T-cell (primary cell): ENCODE measurements around the gene SCG5. TPM values are rescaled to one million over a fixed set of nuclear protein-coding genes. Genes with fewer than 3 reads are reported as not detected.

Experiments
- ATAC-seq, 4 experiments: fragments of 200-7000 bp in 3 of 4; fragments of 150-1000 bp in 1 of 4; cut with Tn5 transposase; replicated peaks in 1 of 4; 1 replicate in 3 of 4; 2 replicates in 1 of 4; pipeline ENCODE4 v1.10.0; 2021; ENCODE audit warnings: moderate library complexity in 3 of 4, mild to moderate bottlenecking in 2 of 4, moderate number of reproducible peaks in 1 of 4
- CTCF ChIA-PET, 2 donors: fragments of 300-600 bp; sonication (Branson Sonifier 250); formaldehyde crosslinking; loops; one replicate each; lab custom pipeline; 2022; ENCODE audit warnings: antibody characterized with exemption in 2 of 2; lab: Charles Lee
- POLR2A ChIA-PET, 2 donors: fragments of 300-600 bp; sonication (Branson Sonifier 250); formaldehyde crosslinking; loops; one replicate each; lab custom pipeline; 2022; ENCODE audit warnings: antibody characterized with exemption in 2 of 2; lab: Charles Lee
- DNase-seq, 35 experiments: peaks; one replicate each; pipeline versions ENCODE4 v3.0.0 to v3.0.0-alpha.2; 2013 to 2023
- H3K27ac ChIP-seq: one replicate; pipeline ENCODE4 v1.5.1; 2013; ENCODE audit warnings: low read length
- H3K27me3 ChIP-seq, 2 experiments: replicated peaks in 1 of 2; 1 replicate in 1 of 2; 2 replicates in 1 of 2; pipeline versions ENCODE4 v1.6.1 to v1.7.0; 2013; ENCODE audit warnings: low read length in 1 of 2, mixed read lengths in 1 of 2; ENCODE audit not compliant: control insufficient read depth in 2 of 2, insufficient read depth in 2 of 2; ENCODE audit errors: extremely low read depth in 1 of 2
- H3K36me3 ChIP-seq, 2 donors: 1 replicate in 1 of 2; 2 replicates in 1 of 2; pipeline versions ENCODE4 v1.6.1 to v1.7.0; 2013; ENCODE audit warnings: low read length in 1 of 2; ENCODE audit not compliant: control insufficient read depth in 2 of 2, insufficient read depth in 1 of 2; ENCODE audit errors: extremely low read depth in 1 of 2
- H3K4me1 ChIP-seq, 2 experiments: 1 replicate in 1 of 2; 2 replicates in 1 of 2; pipeline versions ENCODE4 v1.6.1 to v1.7.0; 2013; ENCODE audit warnings: low read length in 2 of 2, mixed read lengths in 1 of 2; ENCODE audit not compliant: insufficient read depth in 2 of 2, control insufficient read depth in 1 of 2; ENCODE audit errors: extremely low read depth in 1 of 2
- H3K4me3 ChIP-seq, 2 donors: 1 replicate in 1 of 2; 2 replicates in 1 of 2; pipeline versions ENCODE4 v1.5.1 to v1.7.0; 2013; ENCODE audit warnings: mild to moderate bottlenecking in 2 of 2, low read length in 1 of 2, moderate library complexity in 1 of 2; ENCODE audit not compliant: control insufficient read depth in 1 of 2; ENCODE audit errors: extremely low read depth in 1 of 2
- H3K9me3 ChIP-seq: 2 replicates; pipeline ENCODE4 v1.7.0; 2013
- H3K27ac Mint-ChIP-seq, 2 donors: one replicate each; pipeline ENCODE4 v1.8.0; 2020 to 2021; ENCODE audit warnings: mild to moderate bottlenecking in 2 of 2, mixed read lengths in 2 of 2
- H3K27me3 Mint-ChIP-seq, 2 donors: one replicate each; pipeline ENCODE4 v1.8.0; 2021 to 2022; ENCODE audit warnings: mixed read lengths in 2 of 2
- H3K36me3 Mint-ChIP-seq: one replicate; pipeline ENCODE4 v1.8.0; 2021; ENCODE audit warnings: mixed read lengths
- H3K4me1 Mint-ChIP-seq, 3 donors: one replicate each; pipeline ENCODE4 v1.8.0; 2020 to 2022; ENCODE audit warnings: mixed read lengths in 3 of 3, mild to moderate bottlenecking in 1 of 3
- H3K4me3 Mint-ChIP-seq, 3 donors: one replicate each; pipeline ENCODE4 v1.8.0; 2020 to 2022; ENCODE audit warnings: mild to moderate bottlenecking in 3 of 3, mixed read lengths in 3 of 3, moderate library complexity in 3 of 3
- H3K9me3 Mint-ChIP-seq, 3 donors: one replicate each; pipeline ENCODE4 v1.8.0; 2020 to 2022; ENCODE audit warnings: mixed read lengths in 3 of 3
- WGBS: methylation state at CpG from one replicate; pipeline ENCODE4 v1.1.5; 2013; ENCODE audit warnings: missing lambda C conversion rate; ENCODE audit not compliant: insufficient coverage; 5-methylcytosine and 5-hydroxymethylcytosine counted together
- total RNA-seq, 35 experiments: library from RNA in 6 of 35; stranded (reverse) in 6 of 35; fragments of 120-200 nt in 1 of 35; gene quantifications; one replicate each; pipeline versions ENCODE4 v1.2.1 to v1.2.4 and lab custom pipeline; 2013 to 2026

Gene SCG5
- total RNA-seq, 5 donors from 2014 or later (not counting 1 experiment from before 2014, with no cell fraction given): not detected

DNA sequence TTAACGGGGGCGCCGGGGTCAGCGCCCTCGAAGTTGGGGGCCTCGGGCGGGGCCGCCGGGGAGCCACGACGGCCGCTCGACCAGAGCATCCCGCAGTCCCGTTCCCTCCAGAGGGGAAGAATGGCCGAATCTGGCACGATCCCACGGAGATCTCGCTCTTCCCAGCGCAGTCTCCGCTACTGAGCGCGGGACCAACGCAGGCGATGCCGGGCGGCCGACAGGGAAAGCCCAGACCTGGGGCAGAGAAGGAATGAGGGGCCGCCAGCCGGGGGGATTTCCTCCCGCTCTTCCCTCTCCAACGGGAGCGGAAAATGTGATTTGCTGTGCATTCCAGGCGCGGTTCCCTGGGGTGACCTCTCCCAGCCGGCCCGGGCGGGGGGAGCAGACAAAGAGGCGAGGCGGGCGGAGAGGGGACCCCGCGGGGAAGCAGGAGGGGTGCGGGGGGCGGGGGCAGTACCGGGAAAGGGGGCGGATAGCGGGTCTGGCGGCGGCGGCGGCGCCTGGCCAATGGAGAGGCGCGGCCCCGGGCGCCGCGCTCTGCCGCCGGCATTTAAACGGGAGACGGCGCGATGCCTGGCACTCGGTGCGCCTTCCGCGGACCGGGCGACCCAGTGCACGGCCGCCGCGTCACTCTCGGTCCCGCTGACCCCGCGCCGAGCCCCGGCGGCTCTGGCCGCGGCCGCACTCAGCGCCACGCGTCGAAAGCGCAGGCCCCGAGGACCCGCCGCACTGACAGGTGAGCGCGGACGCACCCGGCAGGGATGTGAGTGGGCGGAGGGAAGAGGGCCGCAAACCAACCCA lies 76.1 kb downstream of the SCG5 start, which contains the start of gene GREM1:
TSS of gene GREM1 (plus strand) at position 579 of the 801 bp plus-strand sequence. CDS start 12,687 bp downstream, outside the sequence.
- Mint-ChIP-seq H3K27me3 (peaks cover 55 to 62% of the 10 kb centered on the region in 2 donors), H3K27ac (no peak within 1 kb of the TSS), H3K36me3 (no peaks in the 10 kb centered on the region), H3K4me1 (peaks cover 23 to 28% (median 24%) of the 10 kb centered on the region in 3 donors), H3K9me3 (no peaks in the 10 kb centered on the region), H3K4me3 (peak within 1 kb of the TSS in 2 of 3 donors; percentile 43 to 61)
- 5% methylated on average over 91 of the region's 99 CpGs for WGBS
- ATAC-seq (no peak), DNase-seq (no peak)
- Histone ChIP-seq H3K36me3 (no peaks in the 10 kb centered on the region), H3K27me3 (peaks cover 32% of the 10 kb centered on the region in 2 experiments), H3K4me3 (no peak within 1 kb of the TSS), H3K27ac (no peak within 1 kb of the TSS), H3K4me1 (peaks cover 0 to 14% of the 10 kb centered on the region in 2 experiments), H3K9me3 (no peaks in the 10 kb centered on the region)
- ChIA-PET POLR2A (no interaction called here), CTCF (no interaction called here)

DNA sequence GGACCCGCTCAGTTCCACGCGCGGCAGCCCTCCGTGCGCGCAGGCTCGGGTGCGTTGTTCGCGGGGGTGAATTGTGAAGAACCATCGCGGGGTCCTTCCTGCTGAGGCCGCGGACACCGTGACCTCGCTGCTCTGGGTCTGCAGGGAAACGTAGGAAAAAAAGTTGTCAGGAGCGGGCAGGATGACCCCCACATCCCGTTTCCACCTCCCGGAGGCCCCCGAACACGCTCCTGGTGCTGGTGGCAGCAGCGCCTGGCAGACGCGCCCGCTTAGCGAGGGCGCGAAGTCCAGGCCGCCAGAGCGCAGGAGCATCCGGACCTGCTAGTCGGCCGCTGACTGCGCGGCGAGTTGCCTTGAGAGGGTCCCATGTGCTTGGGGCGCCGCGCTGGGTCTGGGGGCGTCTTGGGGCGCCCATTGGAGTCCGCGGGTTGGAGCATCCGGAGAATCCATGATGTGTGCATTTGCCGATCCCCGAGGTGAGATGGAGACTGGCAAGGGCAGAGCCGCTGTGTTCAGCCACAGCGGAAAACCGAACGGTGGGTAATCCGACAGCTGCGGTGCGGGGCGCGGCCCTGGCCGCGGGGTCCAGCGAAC lies 76.8 kb downstream of the SCG5 start:
- DNase-seq: no peak

GRCh38 chr15:32718821-32719716 lies 77.6 kb downstream of the SCG5 start:
- DNase-seq (no peak), ATAC-seq (no peak)
- Mint-ChIP-seq H3K4me1 (peaks cover 23 to 28% (median 24%) of the 10 kb centered on the region in 3 donors), H3K27ac (no peak overlapping the region), H3K36me3 (no peaks in the 10 kb centered on the region), H3K4me3 (peak overlapping the region in 2 of 3 donors; percentile 43 to 61), H3K27me3 (peaks cover 50 to 60% of the 10 kb centered on the region in 2 donors), H3K9me3 (no peaks in the 10 kb centered on the region)
- Histone ChIP-seq H3K4me3 (no peak overlapping the region), H3K9me3 (no peaks in the 10 kb centered on the region), H3K4me1 (peaks cover 0 to 14% of the 10 kb centered on the region in 2 experiments), H3K27me3 (peaks cover 27 to 32% of the 10 kb centered on the region in 2 experiments), H3K36me3 (no peaks in the 10 kb centered on the region), H3K27ac (no peak overlapping the region)
- WGBS: 10% methylated on average over 63 of the region's 70 CpGs
- POLR2A ChIA-PET: no interaction called here
- CTCF ChIA-PET: no interaction called here

More for the DNA sequence above, 76.8 kb downstream of the SCG5 start:
- Mint-ChIP-seq H3K4me1 (peaks cover 23 to 28% (median 24%) of the 10 kb centered on the region in 3 donors), H3K27me3 (peaks cover 57 to 61% of the 10 kb centered on the region in 2 donors), H3K9me3 (no peaks in the 10 kb centered on the region), H3K36me3 (no peaks in the 10 kb centered on the region), H3K4me3 (peak overlapping the region in 2 of 3 donors; percentile 43 to 61), H3K27ac (no peak overlapping the region)
- 6% methylated on average over 60 of the region's 60 CpGs for WGBS
- Histone ChIP-seq H3K27me3 (peaks cover 31 to 32% of the 10 kb centered on the region in 2 experiments), H3K4me1 (peaks cover 0 to 14% of the 10 kb centered on the region in 2 experiments), H3K36me3 (no peaks in the 10 kb centered on the region), H3K4me3 (no peak overlapping the region), H3K9me3 (no peaks in the 10 kb centered on the region), H3K27ac (no peak overlapping the region)
- ChIA-PET POLR2A (no interaction called here), CTCF (no interaction called here)
- ATAC-seq: no peak

GRCh38 chr15:32721596-32721995 lies 80.1 kb downstream of the SCG5 start:
- H3K27me3 ChIP-seq: peaks cover 14 to 30% of the 10 kb centered on the region in 2 experiments
- H3K4me3 ChIP-seq: no peak overlapping the region
- 81% methylated on average over 5 of the region's 6 CpGs for WGBS
- ChIA-PET POLR2A (no interaction called here), CTCF (no interaction called here)
- no peak overlapping the region for H3K4me3 Mint-ChIP-seq
- peaks cover 0 to 14% of the 10 kb centered on the region in 2 experiments for H3K4me1 ChIP-seq
- DNase-seq (no peak), ATAC-seq (no peak)
- H3K4me1 Mint-ChIP-seq: peaks cover 20 to 21% (median 21%) of the 10 kb centered on the region in 3 donors
- no peaks in the 10 kb centered on the region for H3K36me3 Mint-ChIP-seq
- no peak overlapping the region for H3K27ac ChIP-seq
- no peak overlapping the region for H3K27ac Mint-ChIP-seq
- H3K9me3 ChIP-seq: no peaks in the 10 kb centered on the region
- H3K27me3 Mint-ChIP-seq: peaks cover 59 to 69% of the 10 kb centered on the region in 2 donors
- H3K36me3 ChIP-seq: no peaks in the 10 kb centered on the region
- H3K9me3 Mint-ChIP-seq: peaks cover 3 to 5% (median 4%) of the 10 kb centered on the region in 3 donors

GRCh38 chr15:32722136-32722535 lies 80.6 kb downstream of the SCG5 start:
- peaks cover 14 to 15% (median 15%) of the 10 kb centered on the region in 3 donors for H3K4me1 Mint-ChIP-seq
- Histone ChIP-seq H3K4me1 (peaks cover 0 to 14% of the 10 kb centered on the region in 2 experiments), H3K27me3 (peaks cover 11 to 28% of the 10 kb centered on the region in 2 experiments), H3K27ac (no peak overlapping the region), H3K9me3 (no peaks in the 10 kb centered on the region), H3K36me3 (no peaks in the 10 kb centered on the region), H3K4me3 (no peak overlapping the region)
- peaks cover 3 to 5% (median 4%) of the 10 kb centered on the region in 3 donors for H3K9me3 Mint-ChIP-seq
- H3K27me3 Mint-ChIP-seq: peaks cover 56 to 66% of the 10 kb centered on the region in 2 donors
- no peak for DNase-seq
- H3K36me3 Mint-ChIP-seq: no peaks in the 10 kb centered on the region
- ChIA-PET CTCF (no interaction called here), POLR2A (no interaction called here)
- H3K27ac Mint-ChIP-seq: no peak overlapping the region
- ATAC-seq: no peak
- H3K4me3 Mint-ChIP-seq: no peak overlapping the region
